ENCODE results near the gene UBTF.

Gene UBTF

GRCh38 chr17:44211281-44212265, 7.9 kb downstream of the UBTF start:
- Histone ChIP-seq H3K27ac (ENCODE audit: low read depth, low read length) (no peak overlapping the region), H4K8ac (ENCODE audit: low read depth, low read length) (no peak overlapping the region), H3K36me3 (ENCODE audit: control insufficient read depth, insufficient read depth, low read length) (peaks cover 18% of the 10 kb centered on the region), H2BK120ac (ENCODE audit: low read depth, low read length) (no peak overlapping the region), H3K9ac (ENCODE audit: low read length) (no peak overlapping the region), H3K4ac (ENCODE audit: low read depth, low read length) (no peak overlapping the region), H3K4me1 (ENCODE audit: control insufficient read depth, low read depth, low read length) (no peaks in the 10 kb centered on the region), H3K18ac (ENCODE audit: low read length) (no peak overlapping the region), H3K4me3 (ENCODE audit: low read length) (no peak overlapping the region), H3K56ac (ENCODE audit: low read length) (no peak overlapping the region), H3K27me3 (ENCODE audit: insufficient read depth, low read length, poor library complexity) (no peaks in the 10 kb centered on the region), H3K4me2 (ENCODE audit: low read length) (no peak overlapping the region), H3K79me2 (ENCODE audit: control insufficient read depth, insufficient read depth, low read length) (peaks cover under 1% of the 10 kb centered on the region), H4K5ac (ENCODE audit: low read length) (no peak overlapping the region), H2AK5ac (ENCODE audit: low read length) (no peak overlapping the region), H2BK15ac (replicated peaks; ENCODE audit: low read depth) (no peak overlapping the region), H3K23ac (ENCODE audit: low read length) (no peak overlapping the region), H3K79me1 (ENCODE audit: low read length) (peaks cover 8% of the 10 kb centered on the region), H2BK5ac (ENCODE audit: low read length) (no peak overlapping the region)
- no CpG with 5 or more reads among the region's 30 CpGs for WGBS (ENCODE audit: extremely low coverage, insufficient coverage, low lambda C conversion rate)
- no peak for DNase-seq

GRCh38 chr17:44210342-44211192, 8.9 kb downstream of the UBTF start:
- DNase-seq: peak; percentile 93
- H3K18ac ChIP-seq (ENCODE audit: low read length): no peak overlapping the region
- H2AK5ac ChIP-seq (ENCODE audit: low read length): no peak overlapping the region
- H3K56ac ChIP-seq (ENCODE audit: low read length): peak overlapping the region; percentile 56
- no peak overlapping the region for H3K4me3 ChIP-seq (ENCODE audit: low read length)
- no CpG with 5 or more reads among the region's 64 CpGs for WGBS (ENCODE audit: extremely low coverage, insufficient coverage, low lambda C conversion rate)
- peaks cover 16% of the 10 kb centered on the region for H3K36me3 ChIP-seq (ENCODE audit: control insufficient read depth, insufficient read depth, low read length)
- H4K8ac ChIP-seq (ENCODE audit: low read depth, low read length): no peak overlapping the region
- no peak overlapping the region for H3K4ac ChIP-seq (ENCODE audit: low read depth, low read length)
- no peaks in the 10 kb centered on the region for H3K27me3 ChIP-seq (ENCODE audit: insufficient read depth, low read length, poor library complexity)
- H3K9ac ChIP-seq (ENCODE audit: low read length): peak overlapping the region; percentile 44
- no peak overlapping the region for H3K23ac ChIP-seq (ENCODE audit: low read length)
- H3K4me1 ChIP-seq (ENCODE audit: control insufficient read depth, low read depth, low read length): no peaks in the 10 kb centered on the region
- peaks cover 4% of the 10 kb centered on the region for H3K79me1 ChIP-seq (ENCODE audit: low read length)
- no peak overlapping the region for H2BK15ac ChIP-seq (replicated peaks; ENCODE audit: low read depth)
- H3K79me2 ChIP-seq (ENCODE audit: control insufficient read depth, insufficient read depth, low read length): no peaks in the 10 kb centered on the region
- H4K5ac ChIP-seq (ENCODE audit: low read length): no peak overlapping the region
- H2BK5ac ChIP-seq (ENCODE audit: low read length): no peak overlapping the region
- H3K4me2 ChIP-seq (ENCODE audit: low read length): no peak overlapping the region
- peak overlapping the region; percentile 18 for H3K27ac ChIP-seq (ENCODE audit: low read depth, low read length)
- no peak overlapping the region for H2BK120ac ChIP-seq (ENCODE audit: low read depth, low read length)

GRCh38 chr17:44209786-44210341, 9.6 kb downstream of the UBTF start:
- Histone ChIP-seq H2BK120ac (ENCODE audit: low read depth, low read length) (no peak overlapping the region), H3K4me1 (ENCODE audit: control insufficient read depth, low read depth, low read length) (no peaks in the 10 kb centered on the region), H3K56ac (ENCODE audit: low read length) (no peak overlapping the region), H3K79me1 (ENCODE audit: low read length) (peaks cover 4% of the 10 kb centered on the region), H4K5ac (ENCODE audit: low read length) (no peak overlapping the region), H3K4ac (ENCODE audit: low read depth, low read length) (no peak overlapping the region), H2BK5ac (ENCODE audit: low read length) (no peak overlapping the region), H3K23ac (ENCODE audit: low read length) (no peak overlapping the region), H3K4me3 (ENCODE audit: low read length) (no peak overlapping the region), H3K27me3 (ENCODE audit: insufficient read depth, low read length, poor library complexity) (no peaks in the 10 kb centered on the region), H2AK5ac (ENCODE audit: low read length) (no peak overlapping the region), H2BK15ac (replicated peaks; ENCODE audit: low read depth) (no peak overlapping the region), H3K4me2 (ENCODE audit: low read length) (no peak overlapping the region), H3K36me3 (ENCODE audit: control insufficient read depth, insufficient read depth, low read length) (peaks cover 12% of the 10 kb centered on the region), H4K8ac (ENCODE audit: low read depth, low read length) (no peak overlapping the region), H3K9ac (ENCODE audit: low read length) (peak overlapping the region; percentile 44), H3K27ac (ENCODE audit: low read depth, low read length) (no peak overlapping the region), H3K18ac (ENCODE audit: low read length) (no peak overlapping the region), H3K79me2 (ENCODE audit: control insufficient read depth, insufficient read depth, low read length) (no peaks in the 10 kb centered on the region)
- WGBS (ENCODE audit: extremely low coverage, insufficient coverage, low lambda C conversion rate): no CpG with 5 or more reads among the region's 11 CpGs
- no peak for DNase-seq

- no peak overlapping the region for H3K4me2 ChIP-seq (ENCODE audit: low read length)
- H2BK15ac ChIP-seq (replicated peaks; ENCODE audit: low read depth): no peak overlapping the region
- H4K8ac ChIP-seq (ENCODE audit: low read depth, low read length): no peak overlapping the region
- H2BK5ac ChIP-seq (ENCODE audit: low read length): no peak overlapping the region
- H3K36me3 ChIP-seq (ENCODE audit: control insufficient read depth, insufficient read depth, low read length): peaks cover 6% of the 10 kb centered on the region
- no peak overlapping the region for H3K27ac ChIP-seq (ENCODE audit: low read depth, low read length)
- WGBS (ENCODE audit: extremely low coverage, insufficient coverage, low lambda C conversion rate): no CpG with 5 or more reads among the region's 5 CpGs
- H4K5ac ChIP-seq (ENCODE audit: low read length): no peak overlapping the region
- H3K23ac ChIP-seq (ENCODE audit: low read length): no peak overlapping the region
- no peak overlapping the region for H2BK120ac ChIP-seq (ENCODE audit: low read depth, low read length)
- H2AK5ac ChIP-seq (ENCODE audit: low read length): no peak overlapping the region
- no peak overlapping the region for H3K4ac ChIP-seq (ENCODE audit: low read depth, low read length)
- H3K56ac ChIP-seq (ENCODE audit: low read length): no peak overlapping the region
- no peak overlapping the region for H3K4me3 ChIP-seq (ENCODE audit: low read length)
- no peak overlapping the region for H3K18ac ChIP-seq (ENCODE audit: low read length)
- H3K4me1 ChIP-seq (ENCODE audit: control insufficient read depth, low read depth, low read length): no peaks in the 10 kb centered on the region
- no peak for DNase-seq
- H3K79me1 ChIP-seq (ENCODE audit: low read length): peaks cover 3% of the 10 kb centered on the region
- H3K9ac ChIP-seq (ENCODE audit: low read length): no peak overlapping the region
- no peaks in the 10 kb centered on the region for H3K79me2 ChIP-seq (ENCODE audit: control insufficient read depth, insufficient read depth, low read length)
- no peaks in the 10 kb centered on the region for H3K27me3 ChIP-seq (ENCODE audit: insufficient read depth, low read length, poor library complexity)
Observed at GRCh38 chr17:44207743-44208142, 11.7 kb downstream of the UBTF start.

- no peak overlapping the region for H3K23ac ChIP-seq (ENCODE audit: low read length)
- no peak overlapping the region for H3K27ac ChIP-seq (ENCODE audit: low read depth, low read length)
- peaks cover 6% of the 10 kb centered on the region for H3K36me3 ChIP-seq (ENCODE audit: control insufficient read depth, insufficient read depth, low read length)
- no peak overlapping the region for H2AK5ac ChIP-seq (ENCODE audit: low read length)
- no peak overlapping the region for H3K56ac ChIP-seq (ENCODE audit: low read length)
- H2BK5ac ChIP-seq (ENCODE audit: low read length): no peak overlapping the region
- H3K4ac ChIP-seq (ENCODE audit: low read depth, low read length): no peak overlapping the region
- no peak overlapping the region for H3K18ac ChIP-seq (ENCODE audit: low read length)
- H3K4me2 ChIP-seq (ENCODE audit: low read length): no peak overlapping the region
- no peaks in the 10 kb centered on the region for H3K4me1 ChIP-seq (ENCODE audit: control insufficient read depth, low read depth, low read length)
- no peak overlapping the region for H2BK120ac ChIP-seq (ENCODE audit: low read depth, low read length)
- H3K4me3 ChIP-seq (ENCODE audit: low read length): no peak overlapping the region
- H2BK15ac ChIP-seq (replicated peaks; ENCODE audit: low read depth): no peak overlapping the region
- DNase-seq: no peak
- peaks cover 3% of the 10 kb centered on the region for H3K79me1 ChIP-seq (ENCODE audit: low read length)
- H4K5ac ChIP-seq (ENCODE audit: low read length): no peak overlapping the region
- H3K79me2 ChIP-seq (ENCODE audit: control insufficient read depth, insufficient read depth, low read length): no peaks in the 10 kb centered on the region
- no peaks in the 10 kb centered on the region for H3K27me3 ChIP-seq (ENCODE audit: insufficient read depth, low read length, poor library complexity)
- H4K8ac ChIP-seq (ENCODE audit: low read depth, low read length): no peak overlapping the region
- H3K9ac ChIP-seq (ENCODE audit: low read length): no peak overlapping the region
- WGBS (ENCODE audit: extremely low coverage, insufficient coverage, low lambda C conversion rate): no CpG with 5 or more reads among the region's 17 CpGs
Observed at GRCh38 chr17:44207319-44207718, 12.2 kb downstream of the UBTF start.

All from mesendoderm (in vitro differentiated cells).